ENCODE data around the gene BTBD19.

DNA sequence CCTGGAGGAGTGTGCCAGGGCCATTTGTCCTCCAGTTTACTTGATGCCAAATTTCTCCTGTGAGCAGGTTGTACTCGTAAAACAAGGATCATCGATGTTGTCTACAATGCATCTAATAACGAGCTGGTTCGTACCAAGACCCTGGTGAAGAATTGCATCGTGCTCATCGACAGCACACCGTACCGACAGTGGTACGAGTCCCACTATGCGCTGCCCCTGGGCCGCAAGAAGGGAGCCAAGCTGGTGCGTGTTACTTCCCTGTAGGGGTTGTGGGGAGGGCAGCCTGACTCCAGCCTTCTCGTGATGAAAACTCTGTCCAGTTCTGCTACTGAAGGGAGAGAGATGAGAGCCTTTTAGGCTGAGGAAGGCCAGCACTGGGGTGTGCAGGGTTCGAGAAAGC, 30.8 kb upstream of the BTBD19 start:
- TF ChIP-seq TCF12 (IDR thresholded peaks at IDR 0.05; ENCODE audit: low read depth) (no peak), TAF1 (IDR thresholded peaks at IDR 0.05; ENCODE audit: low read depth) (no peak), EP300 (IDR thresholded peaks at IDR 0.05; ENCODE audit: borderline replicate concordance) (no peak), ZBTB7A (IDR thresholded peaks at IDR 0.05; ENCODE audit: low read depth) (no peak)
- TF ChIP-seq, protein P1, sequence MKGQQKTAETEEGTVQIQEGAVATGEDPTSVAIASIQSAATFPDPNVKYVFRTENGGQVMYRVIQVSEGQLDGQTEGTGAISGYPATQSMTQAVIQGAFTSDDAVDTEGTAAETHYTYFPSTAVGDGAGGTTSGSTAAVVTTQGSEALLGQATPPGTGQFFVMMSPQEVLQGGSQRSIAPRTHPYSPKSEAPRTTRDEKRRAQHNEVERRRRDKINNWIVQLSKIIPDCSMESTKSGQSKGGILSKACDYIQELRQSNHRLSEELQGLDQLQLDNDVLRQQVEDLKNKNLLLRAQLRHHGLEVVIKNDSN (IDR thresholded peaks at IDR 0.05): no peak
